Fibroblast of skin of back (primary cell): ENCODE data around the gene PLCB3.

Experiments used
- DNase-seq: peaks from one replicate; pipeline ENCODE4 v3.0.0-alpha.2; 2013

Gene PLCB3

DNA sequence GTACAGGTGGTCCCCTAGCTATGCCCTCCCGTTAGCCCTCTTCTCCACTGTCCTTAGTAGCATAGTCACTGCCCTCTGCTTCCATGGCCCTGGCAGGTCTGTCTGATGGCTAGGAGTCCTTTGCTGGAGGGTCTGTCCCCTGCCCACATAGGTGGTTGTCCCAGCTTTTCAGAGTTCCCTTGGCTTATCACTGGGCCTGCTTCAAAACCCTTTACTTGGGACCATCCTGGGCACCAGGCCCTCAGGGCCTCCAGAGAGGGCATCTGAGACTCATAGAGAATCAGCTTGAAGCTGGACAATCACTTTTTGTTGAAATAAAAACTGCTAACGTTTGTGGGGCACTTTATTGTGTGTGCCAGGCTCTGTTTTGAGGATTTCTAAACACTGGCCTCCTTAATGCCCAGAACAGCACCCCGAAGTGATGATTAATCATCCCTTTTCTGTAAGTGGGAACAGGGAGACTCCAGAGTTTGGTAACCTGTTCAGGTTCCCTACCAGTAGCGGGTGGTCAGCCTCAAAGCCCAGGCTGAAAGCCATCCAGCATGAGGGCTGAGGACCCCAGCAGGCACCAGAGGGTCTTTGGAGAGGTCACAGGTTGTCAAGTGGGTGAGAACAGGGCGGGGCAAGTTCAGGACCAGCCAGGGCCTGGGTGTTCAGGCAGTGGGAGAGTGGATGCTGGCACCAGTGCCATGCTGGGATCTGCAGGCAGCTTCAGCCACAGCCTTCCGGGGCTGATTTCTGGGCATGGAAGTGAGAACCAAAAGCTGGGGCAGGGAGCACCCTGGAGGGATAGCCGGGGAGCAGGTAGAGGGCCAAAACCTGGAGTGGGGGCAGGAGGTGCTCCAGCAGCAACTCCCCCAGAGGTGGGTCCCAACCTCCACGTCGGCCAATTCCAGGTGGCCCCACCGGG, 39.3 kb downstream of the PLCB3 start:
- no peak for DNase-seq

DNA sequence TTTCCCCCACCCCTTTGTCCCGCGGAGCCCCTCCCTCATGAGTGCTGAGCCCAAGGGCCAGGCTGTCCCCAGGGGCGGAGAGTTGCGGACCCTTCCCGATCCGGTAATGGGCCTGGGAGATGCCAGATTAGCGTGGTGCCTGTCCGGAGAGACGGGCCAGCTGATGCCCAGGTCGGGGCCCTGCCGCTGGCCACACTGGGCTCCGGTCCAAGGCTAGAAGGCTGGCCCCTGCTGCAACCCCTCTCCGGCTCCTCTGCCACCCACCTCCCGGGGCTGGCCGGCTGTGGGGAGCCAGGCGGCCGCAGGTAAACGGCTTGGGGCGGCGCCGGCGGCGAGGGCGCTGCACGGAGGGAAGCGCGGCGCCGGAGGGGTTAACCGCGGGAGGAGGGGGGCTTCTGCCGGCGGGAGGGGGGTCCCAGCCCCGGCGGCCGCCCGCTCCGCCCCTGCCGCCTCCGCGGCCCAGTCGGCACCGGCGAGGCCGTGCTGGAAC, 40.0 kb downstream of the PLCB3 start, which contains the start of gene KCNK4:
Gene KCNK4, plus strand, starts transcription at position 41 of the 490 bp plus-strand sequence. CDS start 1,717 bp downstream, outside the sequence.
- DNase-seq, result no peak

- DNase-seq, result no peak
Observed at GRCh38 chr11:64291752-64292459, 40.6 kb downstream of the PLCB3 start.

DNA sequence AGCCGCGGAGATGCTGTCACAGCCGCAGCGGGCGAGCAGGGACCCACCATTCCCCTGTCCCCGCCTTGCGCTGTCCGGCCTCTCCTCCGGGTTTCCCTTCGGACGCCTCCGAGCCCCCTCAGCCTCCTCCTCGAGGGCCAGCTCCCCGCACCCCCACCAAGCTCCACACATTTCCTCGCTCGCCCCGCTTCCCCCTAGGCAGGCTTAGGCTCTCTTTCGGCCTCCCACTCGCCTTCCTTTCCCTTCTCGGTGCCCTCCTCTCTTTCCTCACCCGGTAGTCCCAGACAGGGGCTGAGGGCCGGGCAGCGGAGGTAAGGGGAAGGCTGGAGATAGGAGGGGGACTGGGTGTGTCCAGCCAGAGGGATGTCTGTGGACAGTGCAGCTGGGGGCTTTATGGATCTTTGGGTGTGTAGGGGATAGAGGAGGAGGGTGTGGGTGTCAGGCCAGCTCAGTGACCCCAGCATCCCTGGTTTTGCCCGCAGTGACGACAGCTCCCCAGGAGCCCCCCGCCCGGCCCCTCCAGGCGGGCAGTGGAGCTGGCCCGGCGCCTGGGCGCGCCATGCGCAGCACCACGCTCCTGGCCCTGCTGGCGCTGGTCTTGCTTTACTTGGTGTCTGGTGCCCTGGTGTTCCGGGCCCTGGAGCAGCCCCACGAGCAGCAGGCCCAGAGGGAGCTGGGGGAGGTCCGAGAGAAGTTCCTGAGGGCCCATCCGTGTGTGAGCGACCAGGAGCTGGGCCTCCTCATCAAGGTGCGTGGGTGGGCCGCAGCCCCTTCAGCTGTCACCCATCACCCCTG, 41.3 kb downstream of the PLCB3 start:
- DNase-seq, result no peak

DNA sequence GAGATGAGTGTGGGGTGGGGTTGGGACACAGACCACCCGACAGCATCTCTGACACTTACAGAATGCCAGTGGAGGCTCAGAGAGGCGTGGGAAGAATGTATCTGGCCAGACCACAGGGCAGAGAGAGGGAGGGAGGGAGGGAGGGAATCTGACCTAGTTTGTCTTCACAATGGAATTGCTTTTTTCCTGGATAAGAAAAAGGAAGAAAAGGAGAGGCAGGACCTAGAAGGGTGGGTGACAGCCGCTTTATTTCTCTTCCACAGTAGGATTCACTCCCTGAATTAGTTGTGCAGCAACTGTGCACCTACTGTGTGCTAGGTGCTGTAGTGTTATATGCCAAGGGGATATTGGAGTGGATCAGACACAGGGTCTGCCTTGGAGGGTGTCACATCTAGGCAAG, 43.4 kb downstream of the PLCB3 start:
- peak; percentile 63 for DNase-seq

DNA sequence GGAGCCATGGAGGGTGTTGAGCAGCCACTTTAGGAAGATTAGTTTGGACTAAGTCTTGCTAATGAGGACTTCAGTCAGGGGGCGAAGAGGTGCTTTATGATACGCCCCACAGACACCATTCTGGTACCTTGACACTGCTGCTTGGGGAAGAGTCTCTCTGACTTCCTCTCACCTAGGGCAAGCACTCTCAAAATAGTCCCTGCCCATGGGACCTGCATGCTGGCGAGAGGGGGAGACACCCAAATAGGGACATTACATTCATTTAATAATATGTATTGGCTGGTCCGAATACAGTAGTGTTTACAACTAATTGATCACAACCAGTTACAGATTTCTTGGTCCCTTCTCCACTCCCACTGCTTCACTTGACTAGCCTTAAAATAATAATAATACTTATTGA, 44.4 kb downstream of the PLCB3 start:
- DNase-seq, result no peak

GRCh38 chr11:64296236-64296635, 44.9 kb downstream of the PLCB3 start:
- DNase-seq, result no peak

GRCh38 chr11:64296830-64297698, 45.7 kb downstream of the PLCB3 start:
- DNase-seq, result no peak

DNA sequence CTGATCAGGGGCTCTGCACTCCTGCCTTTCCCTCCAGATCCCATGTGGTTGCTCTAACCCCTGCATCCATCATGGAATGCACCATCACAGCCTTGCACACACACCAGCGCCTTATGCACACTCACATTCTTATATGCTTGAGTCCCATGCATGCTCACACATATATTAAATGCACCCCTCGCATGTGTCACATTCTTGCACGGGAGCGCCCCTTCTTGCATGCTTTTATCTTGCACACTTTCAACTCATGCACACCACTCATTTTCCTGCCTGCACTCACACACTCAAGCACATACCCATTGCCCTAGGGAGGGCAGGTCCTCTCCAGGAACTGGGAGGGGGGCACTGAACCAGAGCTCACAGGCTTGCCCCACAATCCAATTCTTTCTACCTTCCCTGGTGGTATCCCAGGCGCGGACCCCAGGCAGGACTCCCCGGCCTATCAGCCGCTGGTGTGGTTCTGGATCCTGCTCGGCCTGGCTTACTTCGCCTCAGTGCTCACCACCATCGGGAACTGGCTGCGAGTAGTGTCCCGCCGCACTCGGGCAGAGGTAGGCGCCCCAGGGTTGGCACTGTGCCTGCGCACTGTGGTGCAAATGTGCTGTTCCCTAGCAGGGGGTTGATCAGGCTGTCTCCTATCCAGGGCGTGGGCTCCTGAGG, 46.5 kb downstream of the PLCB3 start:
- DNase-seq, result no peak

- DNase-seq, result no peak
Observed at GRCh38 chr11:64298966-64299846, 47.9 kb downstream of the PLCB3 start.

GRCh38 chr11:64299847-64300648, 48.7 kb downstream of the PLCB3 start, which contains the start of gene CATSPERZ:
Gene CATSPERZ, plus strand, starts transcription at chr11:64300358. Its CDS starts 53 bp downstream, at chr11:64300411.
- no peak for DNase-seq

- no peak for DNase-seq
Observed at GRCh38 chr11:64303109-64304031, 52.0 kb downstream of the PLCB3 start.

DNA sequence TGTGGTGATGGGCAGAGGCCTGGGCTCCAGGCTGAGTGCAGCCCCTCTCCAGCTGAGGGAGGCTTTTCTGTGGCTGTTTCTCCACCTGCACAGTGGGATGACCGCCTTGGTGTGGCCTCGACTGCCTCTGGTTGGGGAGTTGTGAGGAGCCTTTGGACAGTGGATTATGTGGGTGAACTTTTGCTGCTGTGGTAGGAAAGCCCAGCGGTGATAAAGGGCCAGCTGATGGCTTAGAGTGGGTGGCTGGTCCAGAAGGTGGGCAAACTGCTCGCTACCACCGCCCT, 52.6 kb downstream of the PLCB3 start:
- DNase-seq, result no peak

DNA sequence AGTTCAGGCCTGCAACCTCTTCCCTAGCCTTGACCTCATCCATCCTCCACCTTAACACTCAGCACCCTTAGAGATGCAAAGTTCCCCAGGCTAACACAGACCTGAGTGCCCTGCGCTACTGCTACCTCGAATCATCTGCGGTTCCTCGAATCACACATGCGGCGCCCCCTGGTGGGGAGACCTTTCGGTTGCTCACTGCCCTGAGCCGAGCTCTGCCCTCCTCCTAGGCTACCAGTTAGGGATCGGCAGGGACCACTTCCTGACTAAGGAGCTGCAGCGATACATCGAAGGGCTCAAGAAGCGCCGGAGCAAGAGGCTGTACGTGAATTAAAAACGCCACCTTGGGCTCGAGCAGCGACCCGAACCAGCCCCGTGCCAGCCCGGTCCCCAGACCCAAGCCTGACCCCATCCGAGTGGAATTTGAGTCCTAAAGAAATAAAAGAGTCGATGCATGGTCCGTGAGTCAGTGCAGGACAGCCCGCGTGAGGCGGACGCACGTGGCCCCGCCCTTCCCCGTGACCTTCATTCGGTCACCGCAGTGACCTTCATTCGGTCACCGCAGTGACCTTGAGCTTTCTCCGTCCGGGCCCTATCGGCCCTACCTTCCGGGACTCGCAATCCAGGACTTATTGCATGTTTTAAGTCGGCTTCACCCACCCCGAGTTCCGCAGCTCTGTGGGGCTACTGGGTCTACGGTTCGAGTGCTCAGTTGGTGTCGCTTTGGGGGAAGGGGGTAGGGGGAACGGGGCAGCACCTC, 53.2 kb downstream of the PLCB3 start:
- peak; percentile 85 for DNase-seq

DNA sequence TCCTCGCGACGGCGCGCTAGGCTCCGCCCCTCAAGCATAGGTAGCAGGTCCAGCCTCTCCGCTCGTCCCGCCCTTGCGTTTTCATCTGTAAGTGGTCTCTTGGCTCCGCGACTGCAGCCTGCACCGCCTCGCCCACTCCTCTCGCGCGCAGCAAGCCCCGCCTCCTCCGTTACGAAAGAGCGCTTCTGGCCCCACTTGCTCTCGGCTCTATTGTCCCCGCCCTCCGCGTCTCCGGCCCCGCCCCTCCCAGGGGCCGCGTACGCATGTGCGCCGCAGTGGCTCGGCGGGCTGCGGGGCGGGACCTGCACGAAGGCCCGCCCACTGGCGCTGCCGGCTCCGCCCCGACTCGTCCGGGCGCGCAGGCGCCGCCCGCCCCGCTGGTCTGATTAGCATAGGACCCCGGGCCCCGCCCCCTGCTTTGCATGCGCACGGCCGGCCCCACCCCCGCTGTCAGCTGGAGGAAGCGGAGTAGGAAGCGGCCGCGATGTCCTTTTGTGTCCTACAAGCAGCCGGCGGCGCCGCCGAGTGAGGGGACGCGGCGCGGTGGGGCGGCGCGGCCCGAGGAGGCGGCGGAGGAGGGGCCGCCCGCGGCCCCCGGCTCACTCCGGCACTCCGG, 53.9 kb downstream of the PLCB3 start, which contains the start of gene ESRRA:
Gene ESRRA, plus strand, starts transcription at position 450 of the 616 bp plus-strand sequence. CDS start 1,656 bp downstream, outside the sequence.
- DNase-seq, result peak; percentile 94

DNA sequence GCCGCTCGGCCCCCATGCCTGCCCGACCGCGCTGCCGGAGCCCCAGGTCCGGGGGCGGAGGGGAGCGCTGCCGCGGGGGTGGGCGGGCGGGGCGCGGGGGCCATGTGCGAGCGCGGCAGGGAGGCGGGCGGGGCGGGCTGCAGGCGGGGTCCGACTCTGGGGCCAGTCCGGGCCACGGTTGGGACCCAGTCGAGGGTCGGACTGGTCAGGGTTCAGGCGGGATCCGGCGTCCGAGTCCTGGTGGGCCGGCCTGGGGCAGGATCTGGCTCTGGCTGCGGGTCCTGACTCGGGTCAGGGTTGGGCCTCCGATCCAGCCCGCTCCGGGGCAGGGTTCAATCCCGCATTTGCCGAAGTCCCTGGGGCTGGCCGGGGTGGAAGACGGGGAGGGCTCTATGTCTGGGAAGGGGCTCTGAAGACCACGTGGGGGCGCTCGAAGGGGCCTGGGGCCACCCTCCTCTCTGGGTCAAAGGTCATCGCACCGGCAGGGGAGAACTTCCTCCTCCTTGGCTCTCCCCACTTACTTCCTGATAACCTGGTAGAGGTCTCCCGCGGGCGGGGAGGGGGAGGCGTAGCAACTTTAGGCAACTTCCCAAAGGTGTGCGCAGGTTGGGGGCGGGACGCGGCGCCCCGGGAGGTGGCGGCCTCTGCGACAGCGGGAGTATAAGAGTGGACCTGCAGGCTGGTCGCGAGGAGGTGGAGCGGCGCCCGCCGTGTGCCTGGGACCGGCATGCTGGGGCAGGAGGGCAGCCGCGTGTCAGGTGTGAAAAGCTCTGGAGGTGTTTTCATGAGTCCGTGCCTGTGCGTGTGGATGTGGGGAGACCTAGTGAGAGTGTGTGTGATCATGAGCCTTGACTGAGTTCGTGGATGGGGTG, 54.6 kb downstream of the PLCB3 start:
- DNase-seq, result peak; percentile 54
